GM19351 (cell line): ENCODE data around the gene GAGE12C.
"Not testable (repeated sequence)": the region's sequence is repeated elsewhere in the genome, so short reads cannot be mapped to it uniquely, and the experiment has no call there.

ENCODE experiments used
- ATAC-seq: cut with Tn5 transposase; IDR thresholded peaks from one replicate; pipeline ENCODE4 v1.9.1; 2021; ENCODE audit warnings: mild to moderate bottlenecking, moderate library complexity; ENCODE audit not compliant: unreplicated experiment

The GAGE12C gene, protein sequence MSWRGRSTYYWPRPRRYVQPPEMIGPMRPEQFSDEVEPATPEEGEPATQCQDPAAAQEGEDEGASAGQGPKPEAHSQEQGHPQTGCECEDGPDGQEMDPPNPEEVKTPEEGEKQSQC

DNA sequence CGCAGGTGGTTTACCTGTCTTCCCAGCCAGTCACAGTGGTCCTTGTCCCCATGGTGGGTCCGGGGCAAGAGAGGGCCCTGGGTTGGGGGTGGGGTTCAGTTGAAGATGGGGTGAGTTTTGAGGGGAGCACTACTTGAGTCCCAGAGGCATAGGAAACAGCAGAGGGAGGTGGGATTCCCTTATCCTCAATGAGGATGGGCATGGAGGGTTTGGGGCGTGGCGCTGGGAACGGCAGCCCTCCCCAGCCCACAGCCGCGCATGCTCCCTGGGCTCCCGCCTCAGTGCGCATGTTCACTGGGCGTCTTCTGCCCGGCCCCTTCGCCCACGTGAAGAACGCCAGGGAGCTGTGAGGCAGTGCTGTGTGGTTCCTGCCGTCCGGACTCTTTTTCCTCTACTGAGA, at the start of gene GAGE12C:
GAGE12C (plus strand) TSS at position 301 of the 400 bp plus-strand sequence. CDS start 1,155 bp downstream, outside the sequence.
- not testable (repeated sequence) for ATAC-seq

DNA sequence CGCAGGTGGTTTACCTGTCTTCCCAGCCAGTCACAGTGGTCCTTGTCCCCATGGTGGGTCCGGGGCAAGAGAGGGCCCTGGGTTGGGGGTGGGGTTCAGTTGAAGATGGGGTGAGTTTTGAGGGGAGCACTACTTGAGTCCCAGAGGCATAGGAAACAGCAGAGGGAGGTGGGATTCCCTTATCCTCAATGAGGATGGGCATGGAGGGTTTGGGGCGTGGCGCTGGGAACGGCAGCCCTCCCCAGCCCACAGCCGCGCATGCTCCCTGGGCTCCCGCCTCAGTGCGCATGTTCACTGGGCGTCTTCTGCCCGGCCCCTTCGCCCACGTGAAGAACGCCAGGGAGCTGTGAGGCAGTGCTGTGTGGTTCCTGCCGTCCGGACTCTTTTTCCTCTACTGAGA, 9.5 kb downstream of the GAGE12C start, which contains the start of gene GAGE12D:
GAGE12D (plus strand) TSS at position 301 of the 400 bp plus-strand sequence. CDS start 1,155 bp downstream, outside the sequence.
- not testable (repeated sequence) for ATAC-seq

- not testable (repeated sequence) for ATAC-seq
These were observed 19.0 kb downstream of the GAGE12C start, which contains the start of gene GAGE12E for GRCh38 chrX:49550989-49551388. TSS of gene GAGE12E (plus strand) at chrX:49551289. CDS start at chrX:49552444, 1,155 bp downstream.

DNA sequence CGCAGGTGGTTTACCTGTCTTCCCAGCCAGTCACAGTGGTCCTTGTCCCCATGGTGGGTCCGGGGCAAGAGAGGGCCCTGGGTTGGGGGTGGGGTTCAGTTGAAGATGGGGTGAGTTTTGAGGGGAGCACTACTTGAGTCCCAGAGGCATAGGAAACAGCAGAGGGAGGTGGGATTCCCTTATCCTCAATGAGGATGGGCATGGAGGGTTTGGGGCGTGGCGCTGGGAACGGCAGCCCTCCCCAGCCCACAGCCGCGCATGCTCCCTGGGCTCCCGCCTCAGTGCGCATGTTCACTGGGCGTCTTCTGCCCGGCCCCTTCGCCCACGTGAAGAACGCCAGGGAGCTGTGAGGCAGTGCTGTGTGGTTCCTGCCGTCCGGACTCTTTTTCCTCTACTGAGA, 28.6 kb downstream of the GAGE12C start, which contains the start of gene GAGE12F:
GAGE12F (plus strand) TSS at position 301 of the 400 bp plus-strand sequence. CDS start 1,155 bp downstream, outside the sequence.
- ATAC-seq, result not testable (repeated sequence)

DNA sequence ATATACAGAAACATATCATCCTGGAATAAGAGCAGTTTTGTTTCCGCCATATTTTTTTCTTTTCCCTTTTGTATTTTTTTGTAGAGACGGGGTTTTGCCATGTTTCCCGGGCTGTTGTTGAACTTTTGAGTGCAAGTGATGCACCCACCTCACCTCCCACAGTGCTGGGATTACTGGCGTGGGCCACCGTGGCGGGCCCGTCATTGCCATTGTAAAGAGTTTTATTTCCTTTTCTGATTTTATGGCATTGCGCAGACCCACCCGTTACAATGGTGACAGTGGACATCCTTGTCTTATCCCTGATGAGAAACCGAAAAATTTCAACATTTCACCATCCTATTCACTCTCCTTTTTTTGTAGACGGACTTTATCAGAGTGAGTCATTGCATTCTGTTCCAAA, 36.8 kb downstream of the GAGE12C start:
- not testable (repeated sequence) for ATAC-seq

DNA sequence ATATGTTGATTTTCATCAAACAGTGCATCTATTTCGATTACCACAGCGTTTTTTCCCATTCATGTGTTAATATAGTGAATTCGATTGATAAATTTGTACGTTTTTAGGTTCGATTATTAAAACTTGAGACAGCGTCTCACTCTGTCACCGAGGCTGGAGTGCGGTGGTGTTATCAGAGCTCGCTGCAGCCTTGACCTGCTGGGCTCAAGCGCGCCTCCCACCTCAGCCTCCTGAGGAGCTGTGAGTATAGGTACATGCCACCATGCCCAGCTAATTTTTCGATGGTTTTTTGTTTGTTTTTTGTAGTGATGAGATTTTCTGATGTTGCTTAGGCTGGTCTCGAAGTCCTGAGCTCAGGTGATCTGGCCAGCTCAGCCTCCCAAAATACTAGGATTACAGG, 37.2 kb downstream of the GAGE12C start:
- not testable (repeated sequence) for ATAC-seq

DNA sequence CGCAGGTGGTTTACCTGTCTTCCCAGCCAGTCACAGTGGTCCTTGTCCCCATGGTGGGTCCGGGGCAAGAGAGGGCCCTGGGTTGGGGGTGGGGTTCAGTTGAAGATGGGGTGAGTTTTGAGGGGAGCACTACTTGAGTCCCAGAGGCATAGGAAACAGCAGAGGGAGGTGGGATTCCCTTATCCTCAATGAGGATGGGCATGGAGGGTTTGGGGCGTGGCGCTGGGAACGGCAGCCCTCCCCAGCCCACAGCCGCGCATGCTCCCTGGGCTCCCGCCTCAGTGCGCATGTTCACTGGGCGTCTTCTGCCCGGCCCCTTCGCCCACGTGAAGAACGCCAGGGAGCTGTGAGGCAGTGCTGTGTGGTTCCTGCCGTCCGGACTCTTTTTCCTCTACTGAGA, 38.1 kb downstream of the GAGE12C start, which contains the start of gene GAGE12G:
GAGE12G (plus strand) TSS at position 301 of the 400 bp plus-strand sequence. CDS start 1,155 bp downstream, outside the sequence.
- ATAC-seq, result not testable (repeated sequence)

GRCh38 chrX:49579649-49580048, 47.7 kb downstream of the GAGE12C start, which contains the start of gene GAGE12H:
TSS of gene GAGE12H (plus strand) at chrX:49579949. CDS start at chrX:49581104, 1,155 bp downstream.
- ATAC-seq, result not testable (repeated sequence)
